ENCODE data around the gene PDE7B. TPM values are rescaled to one million over a fixed set of nuclear protein-coding genes. Genes with fewer than 3 reads are reported as not detected.
A peak's percentile ranks its signal among the peaks of the same experiment; 100 is the strongest.
"Not testable (repeated sequence)": the region's sequence is repeated elsewhere in the genome, so short reads cannot be mapped to it uniquely, and the experiment has no call there.

Gene PDE7B
- total and polyA plus RNA-seq, 2 donors (not counting 1 experiment from before 2014, with no cell fraction given), result 7.9 to 21.5 TPM

GRCh38 chr6:136137008-136137692 is 285.6 kb downstream of the PDE7B start:
- Histone ChIP-seq H4K20me1 (ENCODE audit: control insufficient read depth, extremely low read depth, insufficient read depth, low read length) (no peaks in the 10 kb centered on the region), H3K9me3 (ENCODE audit: control insufficient read depth, insufficient read depth, low read depth, low read length) (no peaks in the 10 kb centered on the region), H3K36me3 (ENCODE audit: control insufficient read depth, insufficient read depth, low read length) (no peaks in the 10 kb centered on the region), H3K4me1 (ENCODE audit: control insufficient read depth, extremely low read depth, insufficient read depth, low read length) (no peaks in the 10 kb centered on the region), H2AFZ (ENCODE audit: low read length) (no peak overlapping the region), H3K27me3 (ENCODE audit: control insufficient read depth, insufficient read depth, low read length) (no peaks in the 10 kb centered on the region), H3K27ac (ENCODE audit: insufficient read depth, low read length) (no peak overlapping the region), H3K79me2 (ENCODE audit: control insufficient read depth, insufficient read depth, low read length) (no peaks in the 10 kb centered on the region), H3K9ac (ENCODE audit: insufficient read depth, low read length) (no peak overlapping the region), H3K4me2 (ENCODE audit: extremely low read depth, insufficient read depth, low read length) (no peak overlapping the region), H3K4me3 (replicated peaks in 1 of 4; ENCODE audit: control extremely low read depth in 1 of 4, insufficient read depth in 1 of 4, low read depth in 3 of 4, low read length in 4 of 4) (no peak overlapping the region)
- TF ChIP-seq CTCF (conservative IDR thresholded peaks at IDR 0.05 in 1 of 2, IDR thresholded peaks at IDR 0.05 in 1 of 2; ENCODE audit: low read depth in 1 of 2, low read length in 2 of 2) (no peak), EZH2 (IDR thresholded peaks at IDR 0.05; ENCODE audit: low read length, missing control alignments) (no peak)
- DNase-seq (ENCODE audit: low read depth in 2 of 2), result peak in 1 of 2 donors; percentile 75

GRCh38 chr6:136137739-136138402 is 286.4 kb downstream of the PDE7B start:
- H3K79me2 ChIP-seq (ENCODE audit: control insufficient read depth, insufficient read depth, low read length), result no peaks in the 10 kb centered on the region
- H3K4me1 ChIP-seq (ENCODE audit: control insufficient read depth, extremely low read depth, insufficient read depth, low read length), result no peaks in the 10 kb centered on the region
- no peak overlapping the region for H3K4me3 ChIP-seq (replicated peaks in 1 of 4; ENCODE audit: control extremely low read depth in 1 of 4, insufficient read depth in 1 of 4, low read depth in 3 of 4, low read length in 4 of 4)
- no peak overlapping the region for H3K4me2 ChIP-seq (ENCODE audit: extremely low read depth, insufficient read depth, low read length)
- TF ChIP-seq CTCF (conservative IDR thresholded peaks at IDR 0.05 in 1 of 2, IDR thresholded peaks at IDR 0.05 in 1 of 2; ENCODE audit: low read depth in 1 of 2, low read length in 2 of 2) (no peak), EZH2 (IDR thresholded peaks at IDR 0.05; ENCODE audit: low read length, missing control alignments) (no peak)
- no peak overlapping the region for H2AFZ ChIP-seq (ENCODE audit: low read length)
- H3K36me3 ChIP-seq (ENCODE audit: control insufficient read depth, insufficient read depth, low read length), result no peaks in the 10 kb centered on the region
- no peak overlapping the region for H3K9ac ChIP-seq (ENCODE audit: insufficient read depth, low read length)
- no peaks in the 10 kb centered on the region for H3K27me3 ChIP-seq (ENCODE audit: control insufficient read depth, insufficient read depth, low read length)
- no peaks in the 10 kb centered on the region for H4K20me1 ChIP-seq (ENCODE audit: control insufficient read depth, extremely low read depth, insufficient read depth, low read length)
- no peak overlapping the region for H3K27ac ChIP-seq (ENCODE audit: insufficient read depth, low read length)
- H3K9me3 ChIP-seq (ENCODE audit: control insufficient read depth, insufficient read depth, low read depth, low read length), result no peaks in the 10 kb centered on the region
- no peak for DNase-seq (ENCODE audit: low read depth in 2 of 2)

- not testable (repeated sequence) for H3K27me3 ChIP-seq (ENCODE audit: control insufficient read depth, insufficient read depth, low read length); H3K27ac ChIP-seq (ENCODE audit: insufficient read depth, low read length); H3K4me3 ChIP-seq (replicated peaks in 1 of 4; ENCODE audit: control extremely low read depth in 1 of 4, insufficient read depth in 1 of 4, low read depth in 3 of 4, low read length in 4 of 4); H3K4me1 ChIP-seq (ENCODE audit: control insufficient read depth, extremely low read depth, insufficient read depth, low read length); H4K20me1 ChIP-seq (ENCODE audit: control insufficient read depth, extremely low read depth, insufficient read depth, low read length); H3K79me2 ChIP-seq (ENCODE audit: control insufficient read depth, insufficient read depth, low read length); H3K36me3 ChIP-seq (ENCODE audit: control insufficient read depth, insufficient read depth, low read length); H2AFZ ChIP-seq (ENCODE audit: low read length); DNase-seq (ENCODE audit: low read depth in 2 of 2); H3K9ac ChIP-seq (ENCODE audit: insufficient read depth, low read length); H3K9me3 ChIP-seq (ENCODE audit: control insufficient read depth, insufficient read depth, low read depth, low read length); H3K4me2 ChIP-seq (ENCODE audit: extremely low read depth, insufficient read depth, low read length)
Measured at GRCh38 chr6:136139111-136139510, 287.6 kb downstream of the PDE7B start.

All from fibroblast of lung (primary cell).